Measurements from ENCODE around the gene UGT1A10. TPM values are rescaled to one million over a fixed set of nuclear protein-coding genes. Genes with fewer than 3 reads are reported as not detected.
"Not testable (repeated sequence)": the region's sequence is repeated elsewhere in the genome, so short reads cannot be mapped to it uniquely, and the experiment has no call there.

Gene UGT1A10
- total RNA-seq, 4 donors from 2014 or later, result not detected

DNA sequence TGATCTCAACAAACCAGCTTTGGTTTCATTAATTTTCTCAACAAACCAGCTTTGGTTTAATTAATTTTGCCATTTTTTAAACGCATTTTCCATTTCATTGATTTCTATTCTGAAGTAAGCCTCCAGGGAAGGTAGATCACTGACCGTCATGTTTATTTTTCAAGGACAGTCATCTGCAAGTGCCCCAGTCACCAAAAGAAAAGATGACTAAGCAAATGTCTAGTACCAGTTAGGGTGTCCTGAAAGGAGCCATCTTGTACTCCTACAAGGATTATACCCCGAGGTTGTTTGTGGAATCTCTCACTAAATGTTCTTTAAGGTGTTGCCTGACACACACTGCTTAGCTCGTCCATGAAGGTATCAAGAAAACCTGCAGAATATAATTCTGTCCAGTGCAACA is 25.0 kb upstream of the UGT1A10 start:
- no peak overlapping the region for H3K27ac ChIP-seq
- WGBS, 2 donors, result 82 to 88% methylated on average over 4 of the region's 4 CpGs
- DNase-seq (ENCODE audit: low spot score in 2 of 2), result no peak
- H3K9me3 ChIP-seq, result peaks cover 0 to 45% (median 0%) of the 10 kb centered on the region in 4 donors
- H3K36me3 ChIP-seq, result no peaks in the 10 kb centered on the region
- no peak overlapping the region for H3K4me3 ChIP-seq
- H3K27me3 ChIP-seq, result no peaks in the 10 kb centered on the region
- no peaks in the 10 kb centered on the region for H3K4me1 ChIP-seq
- no peak for TF ChIP-seq POLR2A (IDR thresholded peaks at IDR 0.05)

DNA sequence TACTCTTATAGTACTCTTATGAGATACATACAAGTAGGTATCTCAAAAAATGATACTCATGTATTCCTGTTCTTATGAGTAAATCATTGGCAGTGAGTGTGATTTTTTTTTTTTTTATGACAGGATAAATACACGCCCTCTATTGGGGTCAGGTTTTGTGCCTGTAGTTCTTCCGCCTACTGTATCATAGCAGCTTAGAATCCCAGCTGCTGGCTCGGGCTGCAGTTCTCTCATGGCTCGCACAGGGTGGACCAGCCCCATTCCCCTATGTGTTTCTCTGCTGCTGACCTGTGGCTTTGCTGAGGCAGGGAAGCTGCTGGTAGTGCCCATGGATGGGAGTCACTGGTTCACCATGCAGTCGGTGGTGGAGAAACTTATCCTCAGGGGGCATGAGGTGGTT is 18.8 kb upstream of the UGT1A10 start, which contains the start of gene UGT1A8:
Gene UGT1A8 (plus strand): TSS at position 158 of the 400 bp plus-strand sequence. CDS start 75 bp downstream, at position 233.
- not testable (repeated sequence) for H3K36me3 ChIP-seq; H3K4me3 ChIP-seq; H3K27ac ChIP-seq; H3K4me1 ChIP-seq; H3K27me3 ChIP-seq; DNase-seq (ENCODE audit: low spot score in 2 of 2)
- H3K9me3 ChIP-seq, result peaks cover 0 to 15% (median 0%) of the 10 kb centered on the region in 4 donors
- 68 to 83% methylated on average over 5 of the region's 5 CpGs for WGBS, 2 donors

DNA sequence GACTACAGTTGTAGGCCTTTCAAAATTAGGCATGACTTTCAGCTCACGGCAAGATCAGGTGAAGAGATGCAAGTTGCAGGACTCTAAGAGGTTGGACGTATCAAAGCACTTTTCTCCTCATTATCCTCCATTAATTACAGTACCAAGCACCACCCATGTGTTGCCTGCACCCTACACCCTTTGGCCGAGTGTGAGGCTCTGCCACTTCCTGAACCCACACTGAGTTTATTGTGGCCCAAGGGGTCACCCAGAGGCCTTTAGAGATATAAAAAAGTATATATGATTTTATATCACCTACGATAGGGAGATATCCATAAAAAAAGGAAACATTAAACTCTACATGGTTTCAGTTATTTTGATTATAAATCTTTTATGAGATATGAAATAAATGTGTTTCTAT is 16.0 kb upstream of the UGT1A10 start:
- Histone ChIP-seq H3K27me3 (no peaks in the 10 kb centered on the region), H3K27ac (no peak overlapping the region), H3K36me3 (no peaks in the 10 kb centered on the region), H3K9me3 (peaks cover 0 to 7% (median 0%) of the 10 kb centered on the region in 4 donors), H3K4me1 (no peaks in the 10 kb centered on the region), H3K4me3 (no peak overlapping the region)
- 76 to 80% methylated on average over 4 of the region's 4 CpGs for WGBS, 2 donors
- no peak for TF ChIP-seq POLR2A (IDR thresholded peaks at IDR 0.05)
- no peak for TF ChIP-seq EP300 (IDR thresholded peaks at IDR 0.05)
- TF ChIP-seq, protein P1, sequence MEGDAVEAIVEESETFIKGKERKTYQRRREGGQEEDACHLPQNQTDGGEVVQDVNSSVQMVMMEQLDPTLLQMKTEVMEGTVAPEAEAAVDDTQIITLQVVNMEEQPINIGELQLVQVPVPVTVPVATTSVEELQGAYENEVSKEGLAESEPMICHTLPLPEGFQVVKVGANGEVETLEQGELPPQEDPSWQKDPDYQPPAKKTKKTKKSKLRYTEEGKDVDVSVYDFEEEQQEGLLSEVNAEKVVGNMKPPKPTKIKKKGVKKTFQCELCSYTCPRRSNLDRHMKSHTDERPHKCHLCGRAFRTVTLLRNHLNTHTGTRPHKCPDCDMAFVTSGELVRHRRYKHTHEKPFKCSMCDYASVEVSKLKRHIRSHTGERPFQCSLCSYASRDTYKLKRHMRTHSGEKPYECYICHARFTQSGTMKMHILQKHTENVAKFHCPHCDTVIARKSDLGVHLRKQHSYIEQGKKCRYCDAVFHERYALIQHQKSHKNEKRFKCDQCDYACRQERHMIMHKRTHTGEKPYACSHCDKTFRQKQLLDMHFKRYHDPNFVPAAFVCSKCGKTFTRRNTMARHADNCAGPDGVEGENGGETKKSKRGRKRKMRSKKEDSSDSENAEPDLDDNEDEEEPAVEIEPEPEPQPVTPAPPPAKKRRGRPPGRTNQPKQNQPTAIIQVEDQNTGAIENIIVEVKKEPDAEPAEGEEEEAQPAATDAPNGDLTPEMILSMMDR (IDR thresholded peaks at IDR 0.05), result no peak
- no peak for DNase-seq (ENCODE audit: low spot score in 2 of 2)

DNA sequence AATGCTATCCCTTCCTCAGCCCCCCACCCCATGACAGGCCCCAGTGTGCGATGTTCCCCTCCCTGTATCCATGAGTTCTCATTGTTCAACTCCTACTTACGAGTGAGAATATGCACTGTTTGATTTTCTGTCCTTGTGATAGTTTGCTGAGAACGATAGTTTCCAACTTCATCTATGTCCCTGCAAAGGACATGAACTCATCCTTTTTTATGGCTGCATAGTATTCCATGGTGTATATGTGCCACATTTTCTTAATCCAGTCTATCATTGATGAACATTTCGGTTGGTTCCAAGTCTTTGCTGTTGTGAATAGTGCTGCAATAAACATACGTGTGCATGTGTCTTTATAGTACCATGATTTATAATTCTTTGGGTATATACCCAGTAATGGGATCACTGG is 14.4 kb upstream of the UGT1A10 start:
- H3K9me3 ChIP-seq, result not testable (repeated sequence)
- WGBS, 2 donors, result 86 to 89% methylated on average over 5 of the region's 5 CpGs

DNA sequence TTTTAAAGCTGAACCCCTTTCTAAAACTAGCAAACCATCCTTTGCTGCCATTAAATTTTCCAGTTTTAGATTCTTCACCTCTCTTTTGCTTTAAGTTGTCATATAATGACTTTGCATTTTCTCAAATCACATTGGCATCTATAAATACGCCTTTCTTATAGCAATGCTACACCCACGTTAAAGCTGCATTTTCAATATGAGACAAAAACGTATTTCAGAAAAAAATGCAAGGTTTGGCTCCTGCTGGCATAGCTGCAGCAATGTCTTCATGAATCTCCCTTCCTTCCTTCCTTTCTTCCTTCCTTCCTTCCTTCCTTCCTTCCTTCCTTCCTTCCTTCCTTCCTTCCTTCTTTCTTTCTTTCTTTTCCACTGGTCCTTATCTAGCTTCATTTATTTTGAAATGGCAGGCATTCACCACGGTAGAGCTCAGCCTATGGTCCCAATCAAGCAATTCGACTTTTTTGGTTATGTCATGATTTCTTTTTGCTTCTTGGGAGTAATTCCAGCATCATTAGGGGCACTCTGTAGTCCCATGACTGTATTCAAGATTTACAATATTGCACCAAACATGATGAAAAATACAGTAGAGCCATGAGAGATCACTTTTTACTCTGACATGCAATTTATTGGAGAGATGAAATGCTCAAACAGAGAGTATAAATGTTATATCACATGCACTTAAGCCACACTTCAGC is 8.8 kb upstream of the UGT1A10 start:
- Histone ChIP-seq H3K4me1 (no peaks in the 10 kb centered on the region), H3K4me3 (no peak overlapping the region), H3K9me3 (peaks cover 0 to 23% (median 3%) of the 10 kb centered on the region in 4 donors), H3K27me3 (no peaks in the 10 kb centered on the region), H3K27ac (no peak overlapping the region), H3K36me3 (no peaks in the 10 kb centered on the region)
- DNase-seq (ENCODE audit: low spot score in 2 of 2), result no peak
- 51 to 57% methylated on average over 5 of the region's 5 CpGs for WGBS, 2 donors
- TF ChIP-seq, protein P1 (IDR thresholded peaks at IDR 0.05), result no peak
- TF ChIP-seq POLR2A (IDR thresholded peaks at IDR 0.05), result no peak
- no peak for TF ChIP-seq EP300 (IDR thresholded peaks at IDR 0.05)

More for the DNA sequence above, 14.4 kb upstream of the UGT1A10 start:
- not testable (repeated sequence) for H3K4me3 ChIP-seq; H3K27me3 ChIP-seq; H3K36me3 ChIP-seq; H3K27ac ChIP-seq; H3K4me1 ChIP-seq; DNase-seq (ENCODE audit: low spot score in 2 of 2)

DNA sequence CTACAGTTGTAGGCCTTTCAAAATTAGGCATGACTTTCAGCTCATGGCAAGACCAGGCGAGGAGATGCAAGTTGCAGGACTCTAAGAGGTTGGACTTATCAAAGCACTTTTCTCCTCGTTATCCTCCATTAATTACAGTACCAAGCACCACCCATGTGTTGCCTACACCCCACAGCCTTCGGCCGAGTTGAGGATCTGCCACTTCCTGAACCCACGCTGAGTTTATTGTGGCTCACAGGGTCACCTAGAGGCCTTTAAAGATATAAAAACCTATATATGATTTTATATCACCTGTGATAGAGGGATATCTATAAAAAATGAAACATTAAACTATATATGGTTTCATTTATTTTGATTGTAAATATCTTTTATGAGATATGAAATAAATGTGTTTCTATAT is 2.6 kb downstream of the UGT1A10 start:
- TF ChIP-seq POLR2A (IDR thresholded peaks at IDR 0.05), result no peak
- TF ChIP-seq EP300 (IDR thresholded peaks at IDR 0.05), result no peak
- TF ChIP-seq, protein P1 (IDR thresholded peaks at IDR 0.05), result no peak
- H3K27ac ChIP-seq, result no peak overlapping the region
- peaks cover 0 to 25% (median 0%) of the 10 kb centered on the region in 4 donors for H3K9me3 ChIP-seq
- no peaks in the 10 kb centered on the region for H3K27me3 ChIP-seq
- H3K36me3 ChIP-seq, result no peaks in the 10 kb centered on the region
- no peak for DNase-seq (ENCODE audit: low spot score in 2 of 2)
- no peak overlapping the region for H3K4me3 ChIP-seq
- no peaks in the 10 kb centered on the region for H3K4me1 ChIP-seq
- 58 to 59% methylated on average over 5 of the region's 5 CpGs for WGBS, 2 donors

Measured in tibial nerve (tissue), 4 donors.